H1 (cell line): Measurements from ENCODE around the gene NFX1. TPM values are rescaled to one million over a fixed set of nuclear protein-coding genes. Genes with fewer than 3 reads are reported as not detected.
A peak's percentile ranks its signal among the peaks of the same experiment; 100 is the strongest.

Source experiments
- CTCF ChIA-PET: fragments of 300-600 bp; sonication (Branson Sonifier 250); formaldehyde crosslinking; loops from one replicate; lab custom pipeline; 2021; ENCODE audit not compliant: partially characterized antibody; lab: Charles Lee
- POLR2A ChIA-PET: fragments of 300-600 bp; sonication (Branson Sonifier 250); formaldehyde crosslinking; loops from one replicate; lab custom pipeline; 2021; ENCODE audit warnings: inconsistent platforms; ENCODE audit not compliant: partially characterized antibody; lab: Charles Lee
- DNase-seq, 2 experiments: peaks; one replicate each; pipeline versions ENCODE4 v3.0.0 to v3.0.0-alpha.2; 2010 to 2022; ENCODE audit warnings: low spot score in 2 of 2, low read depth in 1 of 2, mixed read lengths in 1 of 2
- FAIRE-seq: peaks from 2 replicates; lab custom pipeline; 2011; peaks lifted over from hg19 to GRCh38; lab: Jason Lieb, UNC
- H2AFZ ChIP-seq: 2 replicates; pipeline ENCODE4 v1.8.1; 2012; ENCODE audit warnings: low read length, inconsistent platforms
- H2AK5ac ChIP-seq: 2 replicates; pipeline ENCODE4 v1.6.1; 2013; ENCODE audit warnings: low read depth, low read length
- H2BK120ac ChIP-seq: replicated peaks from 2 replicates; pipeline ENCODE3; 2013; ENCODE audit warnings: low read depth, low read length, inconsistent platforms
- H2BK12ac ChIP-seq: 2 replicates; pipeline ENCODE4 v1.6.1; 2013; ENCODE audit warnings: low read depth, low read length
- H2BK15ac ChIP-seq: 2 replicates; pipeline ENCODE4 v1.6.1; 2013; ENCODE audit warnings: low read length
- H2BK20ac ChIP-seq: 2 replicates; pipeline ENCODE4 v1.6.1; 2013; ENCODE audit warnings: low read length
- H2BK5ac ChIP-seq: 2 replicates; pipeline ENCODE4 v1.6.1; 2013; ENCODE audit warnings: low read depth, low read length
- H3K14ac ChIP-seq: 2 replicates; pipeline ENCODE4 v1.6.1; 2013; ENCODE audit warnings: inconsistent platforms; ENCODE audit not compliant: insufficient read length
- H3K18ac ChIP-seq: 2 replicates; pipeline ENCODE4 v1.6.1; 2013; ENCODE audit warnings: low read length; ENCODE audit errors: extremely low read depth
- H3K23ac ChIP-seq: 2 replicates; pipeline ENCODE4 v1.6.1; 2013; ENCODE audit warnings: inconsistent platforms; ENCODE audit not compliant: insufficient read length
- H3K23me2 ChIP-seq: 2 replicates; pipeline ENCODE4 v1.6.1; 2013; ENCODE audit warnings: low read depth, low read length
- H3K27ac ChIP-seq: 2 replicates; pipeline ENCODE4 v1.6.1; 2011; ENCODE audit warnings: low read depth, low read length, inconsistent platforms
- H3K27me3 ChIP-seq, 4 experiments: replicated peaks in 1 of 4; 1 replicate in 1 of 4; 2 replicates in 3 of 4; pipeline versions ENCODE4 v1.6.1 to v1.8.1; 2011 to 2013; ENCODE audit warnings: low read length in 3 of 4, mild to moderate bottlenecking in 3 of 4, inconsistent platforms in 2 of 4, mixed read lengths in 2 of 4, moderate library complexity in 1 of 4; ENCODE audit not compliant: control insufficient read depth in 3 of 4, insufficient read depth in 3 of 4; ENCODE audit errors: extremely low read depth in 1 of 4
- H3K36me3 ChIP-seq, 4 experiments: 2 replicates each; pipeline versions ENCODE4 v1.6.1 to v1.8.1; 2011 to 2013; ENCODE audit warnings: mild to moderate bottlenecking in 4 of 4, low read length in 3 of 4, moderate library complexity in 2 of 4, control low read depth in 1 of 4, inconsistent platforms in 1 of 4; ENCODE audit not compliant: insufficient read depth in 4 of 4, control insufficient read depth in 2 of 4
- H3K4ac ChIP-seq: replicated peaks from 2 replicates; pipeline ENCODE3; 2013; ENCODE audit warnings: low read length, low read depth, mixed read lengths, inconsistent platforms; ENCODE audit not compliant: insufficient read length
- H3K4me1 ChIP-seq, 4 experiments: replicated peaks in 1 of 4; 1 replicate in 1 of 4; 2 replicates in 3 of 4; pipeline versions ENCODE4 v1.6.1 to v1.8.1; 2011 to 2013; ENCODE audit warnings: low read length in 3 of 4, inconsistent platforms in 2 of 4, mixed read lengths in 1 of 4; ENCODE audit not compliant: insufficient read depth in 4 of 4, control insufficient read depth in 3 of 4
- H3K4me2 ChIP-seq, 2 experiments: 2 replicates each; pipeline versions ENCODE4 v1.6.1 to v1.8.1; 2011 to 2013; ENCODE audit warnings: low read depth in 2 of 2, low read length in 2 of 2, control low read depth in 1 of 2, inconsistent platforms in 1 of 2, mild to moderate bottlenecking in 1 of 2; ENCODE audit not compliant: insufficient read depth in 1 of 2
- H3K4me3 ChIP-seq, 4 experiments: fragments of 200-600, 300-600 bp in 1 of 4; sonication (generic), shearing (Covaris generic), sonication (Bioruptor Twin) in 1 of 4; 2 replicates each; pipeline versions ENCODE4 v1.5.1 to v1.8.1; 2011 to 2016; ENCODE audit warnings: low read length in 4 of 4, low read depth in 3 of 4, control low read depth in 2 of 4, inconsistent platforms in 2 of 4, mild to moderate bottlenecking in 2 of 4, mixed read lengths in 1 of 4, moderate library complexity in 1 of 4; ENCODE audit not compliant: insufficient read depth in 2 of 4; ENCODE audit errors: extremely low read depth in 1 of 4
- H3K56ac ChIP-seq: replicated peaks from 2 replicates; pipeline ENCODE3; 2013; ENCODE audit warnings: low read depth, mild to moderate bottlenecking, mixed read lengths, low read length, inconsistent platforms; ENCODE audit not compliant: insufficient read length
- H3K79me1 ChIP-seq: 2 replicates; pipeline ENCODE4 v1.6.1; 2013; ENCODE audit warnings: low read depth, low read length, control low read depth
- H3K79me2 ChIP-seq, 2 experiments: 2 replicates each; pipeline versions ENCODE4 v1.6.1 to v1.8.1; 2012 to 2013; ENCODE audit warnings: low read length in 2 of 2, mild to moderate bottlenecking in 2 of 2, inconsistent platforms in 1 of 2; ENCODE audit not compliant: insufficient read depth in 2 of 2, control insufficient read depth in 1 of 2
- H3K9ac ChIP-seq, 4 experiments: replicated peaks in 1 of 4; 1 replicate in 1 of 4; 2 replicates in 3 of 4; pipeline versions ENCODE4 v1.6.1 to v1.8.1; 2011 to 2013; ENCODE audit warnings: low read depth in 3 of 4, low read length in 3 of 4, control low read depth in 2 of 4, mild to moderate bottlenecking in 2 of 4, moderate library complexity in 2 of 4, inconsistent platforms in 1 of 4; ENCODE audit errors: extremely low read depth in 1 of 4
- H3K9me3 ChIP-seq, 2 experiments: 2 replicates each; pipeline versions ENCODE4 v1.6.1 to v1.8.1; 2012 to 2013; ENCODE audit warnings: mild to moderate bottlenecking in 2 of 2, moderate library complexity in 2 of 2, control low read depth in 1 of 2, inconsistent platforms in 1 of 2, low read depth in 1 of 2, low read length in 1 of 2, mixed read lengths in 1 of 2; ENCODE audit not compliant: insufficient read depth in 2 of 2
- H4K20me1 ChIP-seq, 2 experiments: replicated peaks in 1 of 2; 2 replicates each; pipeline versions ENCODE3 to v1.8.1; 2011 to 2013; ENCODE audit warnings: inconsistent platforms in 2 of 2, low read length in 2 of 2, mild to moderate bottlenecking in 1 of 2; ENCODE audit not compliant: insufficient read depth in 2 of 2, control insufficient read depth in 1 of 2
- H4K5ac ChIP-seq: 2 replicates; pipeline ENCODE4 v1.6.1; 2013; ENCODE audit warnings: low read length, low read depth, mixed read lengths, inconsistent platforms; ENCODE audit not compliant: insufficient read length
- H4K8ac ChIP-seq: 2 replicates; pipeline ENCODE4 v1.8.0; 2013; ENCODE audit warnings: mild to moderate bottlenecking, moderate library complexity, low read length, inconsistent platforms; ENCODE audit not compliant: insufficient read depth; ENCODE audit errors: extremely low read depth
- H4K91ac ChIP-seq: replicated peaks from 2 replicates; pipeline ENCODE3; 2013; ENCODE audit warnings: low read length, mixed read lengths, inconsistent platforms; ENCODE audit not compliant: insufficient read length
- CREB1 ChIP-seq: IDR thresholded peaks from 2 replicates; pipeline ENCODE4 v1.6.1; 2012; ENCODE audit warnings: inconsistent platforms
- GTF2F1 ChIP-seq: IDR thresholded peaks from 2 replicates; pipeline ENCODE4 v1.6.1; 2012; ENCODE audit warnings: low read depth, low read length, improper control_type of control experiment, borderline replicate concordance
- HDAC6 ChIP-seq: IDR thresholded peaks from one replicate; pipeline ENCODE4 v1.7.1; 2012; ENCODE audit warnings: low read depth, mild to moderate bottlenecking, inconsistent platforms, low read length, moderate library complexity
- JUN ChIP-seq: IDR thresholded peaks from 2 replicates; pipeline ENCODE4 v1.6.1; 2011; ENCODE audit warnings: low read depth, mild to moderate bottlenecking, improper control_type of control experiment, low read length
- KDM5A ChIP-seq: fragments of 200-600 bp; IDR thresholded peaks from 2 replicates; pipeline ENCODE4 v1.7.1; 2012; ENCODE audit warnings: mild to moderate bottlenecking, low read length, inconsistent platforms, mixed read lengths
- RAD21 ChIP-seq, 2 experiments: IDR thresholded peaks in 1 of 2; conservative IDR thresholded peaks in 1 of 2; 2 replicates each; pipeline ENCODE4 v1.6.1; 2011; ENCODE audit warnings: low read depth in 2 of 2, low read length in 2 of 2, improper control_type of control experiment in 1 of 2, inconsistent platforms in 1 of 2, mild to moderate bottlenecking in 1 of 2, moderate library complexity in 1 of 2
- RNF2 ChIP-seq: fragments of 200-900, 300-1000 bp; sonication (generic); IDR thresholded peaks from 2 replicates; pipeline ENCODE4 v1.7.1; 2016; ENCODE audit warnings: borderline replicate concordance, low read depth, mild to moderate bottlenecking, antibody characterized with exemption, low read length; ENCODE audit not compliant: poor library complexity, severe bottlenecking; ENCODE audit errors: missing control alignments
- SP2 ChIP-seq: IDR thresholded peaks from 2 replicates; pipeline ENCODE4 v1.6.1; 2012; ENCODE audit warnings: mild to moderate bottlenecking, low read length, inconsistent platforms
- TCF12 ChIP-seq: IDR thresholded peaks from 2 replicates; pipeline ENCODE4 v1.6.1; 2011; ENCODE audit warnings: low read depth, mild to moderate bottlenecking, low read length
- YY1 ChIP-seq: IDR thresholded peaks from 2 replicates; pipeline ENCODE4 v1.6.1; 2011; ENCODE audit warnings: low read depth, mild to moderate bottlenecking, low read length
- WGBS, 2 experiments: shearing (Covaris generic) in 1 of 2; methylation state at CpG; one replicate each; pipeline versions ENCODE4 v1.1.6 to v1.1.7; 2013 to 2015; ENCODE audit warnings: low lambda C conversion rate in 2 of 2, mixed read lengths in 2 of 2, inconsistent platforms in 1 of 2, low coverage in 1 of 2, missing lambda C conversion rate in 1 of 2; ENCODE audit not compliant: insufficient replicate concordance in 2 of 2, insufficient coverage in 1 of 2, insufficient read length in 1 of 2; ENCODE audit errors: extremely low coverage in 1 of 2, missing lambda C conversion rate in 1 of 2; 5-methylcytosine and 5-hydroxymethylcytosine counted together
- polyA plus RNA-seq, 7 experiments: library from polyadenylated mRNA; depleted of rRNA in 3 of 7; stranded (reverse) in 5 of 7; unstranded in 2 of 7; fragments of >200 nt in 5 of 7; fragments of 200-250 nt in 2 of 7; gene quantifications; 1 replicate in 5 of 7; 2 replicates in 1 of 7; 4 replicates in 1 of 7; pipeline versions ENCODE4 v1.2.1 to v1.2.3, GENCODE V29; 2011 to 2013; ENCODE audit warnings: missing spikeins in 2 of 7, mixed read lengths in 2 of 7
- total RNA-seq: library from RNA; stranded (reverse); fragmentation: NEBNext Ultra II Directional; extraction: Animal tissue kit (Norgen Biotek cat#: 25700); gene quantifications from 2 replicates; pipeline ENCODE4 v1.2.1, GENCODE V29; 2021
- TF ChIP-seq, protein P1 (sequence below): IDR thresholded peaks from 2 replicates; pipeline ENCODE4 v1.6.1; 2012; ENCODE audit warnings: inconsistent platforms

Gene NFX1
- total and polyA plus RNA-seq, 2 of the 8 experiments (the other 6 are each of a cell fraction or from before 2014, with no cell fraction given): 19.4 to 28.4 TPM

DNA sequence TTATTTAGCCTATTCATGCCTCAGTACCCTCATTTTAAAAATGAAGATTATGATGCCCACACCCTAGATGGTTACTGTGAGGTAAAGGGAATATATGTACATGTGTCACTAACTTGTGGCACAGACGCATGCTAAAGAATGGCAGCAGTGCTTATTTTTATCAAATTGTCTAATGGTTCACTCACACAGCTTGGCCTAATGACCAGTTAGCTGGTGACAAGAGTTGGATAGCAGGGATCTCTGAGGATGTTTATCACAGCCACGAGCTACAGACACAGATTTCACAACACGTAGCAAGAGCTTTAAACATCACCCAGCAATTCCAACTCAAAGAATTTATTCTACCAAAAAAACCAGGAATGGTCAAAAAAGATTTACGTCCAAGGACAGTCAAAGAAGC is 33.0 kb upstream of the NFX1 start:
- Histone ChIP-seq H3K18ac (no peak overlapping the region), H3K9ac (no peak overlapping the region), H4K20me1 (peaks cover 1 to 2% of the 10 kb centered on the region in 2 experiments), H3K79me2 (no peaks in the 10 kb centered on the region), H4K91ac (no peak overlapping the region), H3K56ac (no peak overlapping the region), H3K23me2 (no peaks in the 10 kb centered on the region), H2BK120ac (no peak overlapping the region), H3K27ac (no peak overlapping the region), H3K9me3 (no peaks in the 10 kb centered on the region), H3K4me2 (no peak overlapping the region), H2BK12ac (no peak overlapping the region), H2AFZ (no peak overlapping the region), H3K4me1 (no peaks in the 10 kb centered on the region), H4K8ac (no peak overlapping the region), H2BK20ac (no peak overlapping the region), H3K14ac (no peak overlapping the region), H3K27me3 (no peaks in the 10 kb centered on the region), H3K79me1 (no peaks in the 10 kb centered on the region), H3K4ac (no peak overlapping the region), H2BK5ac (no peak overlapping the region), H3K36me3 (peaks cover 48 to 86% (median 72%) of the 10 kb centered on the region in 4 experiments), H2AK5ac (no peak overlapping the region), H4K5ac (no peak overlapping the region), H2BK15ac (no peak overlapping the region), H3K23ac (no peak overlapping the region), H3K4me3 (no peak overlapping the region)
- no peak for FAIRE-seq
- POLR2A ChIA-PET: interaction anchor here (1.0 to 1.1 kb wide), 2 partner anchors 9 to 232 kb away, joined by 3 read pairs; partner anchors contain the start of gene DNAJA1
- 96% methylated on average over 4 of the region's 4 CpGs; no CpG with 5 or more reads in 1 of the 2 experiments for WGBS, 2 experiments
- CTCF ChIA-PET: interaction anchor here (0.6 to 2.7 kb wide), 4 partner anchors 9 to 500 kb away, joined by 3 to 12 read pairs (median 3); no protein-coding TSS in a partner anchor
- peak in 1 of 2 experiments; percentile 0 for DNase-seq
- TF ChIP-seq JUN: no peak
- no peak for TF ChIP-seq KDM5A
- TF ChIP-seq YY1: no peak
- no peak for TF ChIP-seq TCF12
- TF ChIP-seq RAD21 (IDR thresholded peaks at IDR 0.05 in 1 of 2, conservative IDR thresholded peaks at IDR 0.05 in 1 of 2; ENCODE audit: low read depth in 2 of 2, low read length in 2 of 2): no peak
- no peak for TF ChIP-seq RNF2
- TF ChIP-seq CREB1: no peak
- TF ChIP-seq HDAC6: no peak
- no peak for TF ChIP-seq SP2
- TF ChIP-seq GTF2F1: no peak
- TF ChIP-seq, protein P1, sequence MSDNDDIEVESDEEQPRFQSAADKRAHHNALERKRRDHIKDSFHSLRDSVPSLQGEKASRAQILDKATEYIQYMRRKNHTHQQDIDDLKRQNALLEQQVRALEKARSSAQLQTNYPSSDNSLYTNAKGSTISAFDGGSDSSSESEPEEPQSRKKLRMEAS: no peak
